Nephron progenitor cell (in vitro differentiated cells): ENCODE data around the gene SPAG16.

ENCODE experiments used
- DNase-seq: peaks from one replicate; pipeline ENCODE4 v3.0.0; 2021
- H3K27ac Mint-ChIP-seq: 2 replicates; pipeline ENCODE4 v1.8.0; 2021; ENCODE audit warnings: mild to moderate bottlenecking, moderate library complexity, mixed read lengths
- H3K27me3 Mint-ChIP-seq: 2 replicates; pipeline ENCODE4 v1.8.0; 2021; ENCODE audit warnings: mild to moderate bottlenecking, low read depth, mixed read lengths; ENCODE audit not compliant: poor library complexity
- H3K36me3 Mint-ChIP-seq: 2 replicates; pipeline ENCODE4 v1.8.0; 2021; ENCODE audit warnings: low read depth, mixed read lengths
- H3K4me1 Mint-ChIP-seq: 2 replicates; pipeline ENCODE4 v1.8.0; 2021; ENCODE audit warnings: mixed read lengths
- H3K4me3 Mint-ChIP-seq: 2 replicates; pipeline ENCODE4 v1.8.0; 2021; ENCODE audit warnings: mild to moderate bottlenecking, moderate library complexity, mixed read lengths
- H3K9me3 Mint-ChIP-seq: 2 replicates; pipeline ENCODE4 v1.8.0; 2021; ENCODE audit warnings: mild to moderate bottlenecking, moderate library complexity, mixed read lengths
- TF ChIP-seq, protein P1 (sequence below): fragments of 200-600 bp; sonication (generic); IDR thresholded peaks from 2 replicates; pipeline ENCODE4 v1.5.0; 2021; ENCODE audit warnings: antibody characterized with exemption

The SPAG16 gene

DNA sequence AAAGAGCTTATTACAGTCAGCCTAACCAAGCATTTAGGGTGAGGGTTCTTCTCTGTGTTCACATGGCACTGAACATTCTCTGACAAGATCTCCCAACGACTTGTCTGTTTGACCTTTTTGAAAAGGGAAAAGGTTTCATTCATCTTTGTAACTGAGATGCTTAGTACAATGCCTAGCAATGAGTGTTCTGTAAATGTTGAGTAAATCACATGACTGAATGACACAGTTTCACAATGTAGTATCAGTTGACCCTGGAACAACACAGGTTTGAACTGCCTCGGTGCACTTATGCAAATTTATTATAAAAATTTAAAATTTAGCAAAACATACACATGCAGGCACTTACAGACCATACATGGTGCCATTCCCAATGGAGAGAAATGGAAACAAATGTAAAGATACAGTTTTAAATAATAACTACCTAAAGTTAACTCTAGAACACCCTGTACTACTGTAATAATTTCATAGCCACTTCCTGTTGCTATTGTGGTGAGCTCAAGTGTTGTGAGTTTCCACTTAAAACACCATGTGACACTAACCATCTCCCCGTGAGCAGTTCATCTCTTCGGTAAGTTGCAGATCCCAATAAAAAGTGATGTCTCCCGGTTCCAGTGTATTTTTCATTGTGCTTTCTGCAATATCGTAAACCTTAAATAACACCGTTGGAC lies 1092.5 kb downstream of the SPAG16 start:
- TF ChIP-seq, protein P1, sequence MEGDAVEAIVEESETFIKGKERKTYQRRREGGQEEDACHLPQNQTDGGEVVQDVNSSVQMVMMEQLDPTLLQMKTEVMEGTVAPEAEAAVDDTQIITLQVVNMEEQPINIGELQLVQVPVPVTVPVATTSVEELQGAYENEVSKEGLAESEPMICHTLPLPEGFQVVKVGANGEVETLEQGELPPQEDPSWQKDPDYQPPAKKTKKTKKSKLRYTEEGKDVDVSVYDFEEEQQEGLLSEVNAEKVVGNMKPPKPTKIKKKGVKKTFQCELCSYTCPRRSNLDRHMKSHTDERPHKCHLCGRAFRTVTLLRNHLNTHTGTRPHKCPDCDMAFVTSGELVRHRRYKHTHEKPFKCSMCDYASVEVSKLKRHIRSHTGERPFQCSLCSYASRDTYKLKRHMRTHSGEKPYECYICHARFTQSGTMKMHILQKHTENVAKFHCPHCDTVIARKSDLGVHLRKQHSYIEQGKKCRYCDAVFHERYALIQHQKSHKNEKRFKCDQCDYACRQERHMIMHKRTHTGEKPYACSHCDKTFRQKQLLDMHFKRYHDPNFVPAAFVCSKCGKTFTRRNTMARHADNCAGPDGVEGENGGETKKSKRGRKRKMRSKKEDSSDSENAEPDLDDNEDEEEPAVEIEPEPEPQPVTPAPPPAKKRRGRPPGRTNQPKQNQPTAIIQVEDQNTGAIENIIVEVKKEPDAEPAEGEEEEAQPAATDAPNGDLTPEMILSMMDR, result no peak
- Mint-ChIP-seq H3K27me3 (no peaks in the 10 kb centered on the region), H3K4me3 (no peak overlapping the region), H3K4me1 (peaks cover 12% of the 10 kb centered on the region), H3K27ac (no peak overlapping the region), H3K36me3 (no peaks in the 10 kb centered on the region), H3K9me3 (peaks cover 4% of the 10 kb centered on the region)
- no peak for DNase-seq

DNA sequence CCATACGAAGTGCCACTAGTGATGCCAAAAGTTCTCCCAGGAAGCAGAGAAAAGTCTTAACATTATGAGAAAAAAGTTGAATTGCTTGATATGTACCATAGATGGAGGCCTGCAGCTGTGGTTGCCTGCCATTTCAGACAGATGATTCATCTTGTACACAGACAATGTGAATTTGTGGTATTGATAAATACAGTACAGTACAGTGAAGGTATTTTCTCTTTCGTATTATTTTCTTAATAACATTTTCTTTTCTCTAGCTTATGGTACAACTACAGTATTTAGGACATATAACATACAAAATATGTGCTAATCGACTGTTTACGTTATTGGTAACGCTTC lies 1093.0 kb downstream of the SPAG16 start:
- peaks cover 4% of the 10 kb centered on the region for H3K9me3 Mint-ChIP-seq
- TF ChIP-seq, protein P1, result no peak
- no peak overlapping the region for H3K4me3 Mint-ChIP-seq
- peaks cover 13% of the 10 kb centered on the region for H3K4me1 Mint-ChIP-seq
- DNase-seq, result no peak
- H3K36me3 Mint-ChIP-seq, result no peaks in the 10 kb centered on the region
- H3K27me3 Mint-ChIP-seq, result no peaks in the 10 kb centered on the region
- no peak overlapping the region for H3K27ac Mint-ChIP-seq

DNA sequence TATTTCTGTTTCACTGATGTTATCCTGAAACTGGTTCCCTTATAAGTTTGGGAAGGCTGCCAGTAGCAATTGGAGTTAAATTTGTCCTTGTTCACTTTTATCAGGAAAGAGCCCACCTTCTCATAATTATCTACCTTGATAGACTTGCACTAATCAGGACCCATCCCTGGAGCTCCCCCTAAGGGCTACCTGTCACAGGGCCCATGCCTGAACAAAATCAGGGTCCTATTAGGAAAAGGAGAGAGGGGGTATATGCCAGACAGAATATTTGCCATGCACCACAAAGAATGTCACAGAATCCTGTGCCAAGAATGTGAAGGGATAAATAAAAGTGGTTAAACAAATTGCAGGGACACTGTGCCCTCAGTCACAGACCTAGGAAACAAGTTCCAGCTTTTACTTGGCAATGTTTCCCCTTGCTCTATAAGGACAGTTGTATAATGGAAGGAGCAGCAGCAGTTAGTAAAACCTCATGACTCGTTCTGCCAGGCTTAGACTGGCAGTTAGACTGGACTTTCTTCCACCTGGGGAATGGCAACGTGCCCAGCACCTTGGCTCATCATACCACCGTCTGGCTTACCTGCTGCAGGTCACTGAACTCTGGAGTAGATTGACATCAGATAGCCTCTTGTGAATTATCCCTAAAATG lies 1094.3 kb downstream of the SPAG16 start:
- Mint-ChIP-seq H3K4me3 (no peak overlapping the region), H3K9me3 (peaks cover 4% of the 10 kb centered on the region), H3K27me3 (no peaks in the 10 kb centered on the region), H3K36me3 (no peaks in the 10 kb centered on the region), H3K27ac (no peak overlapping the region), H3K4me1 (peaks cover 13% of the 10 kb centered on the region)
- TF ChIP-seq, protein P1, result no peak
- DNase-seq, result no peak

DNA sequence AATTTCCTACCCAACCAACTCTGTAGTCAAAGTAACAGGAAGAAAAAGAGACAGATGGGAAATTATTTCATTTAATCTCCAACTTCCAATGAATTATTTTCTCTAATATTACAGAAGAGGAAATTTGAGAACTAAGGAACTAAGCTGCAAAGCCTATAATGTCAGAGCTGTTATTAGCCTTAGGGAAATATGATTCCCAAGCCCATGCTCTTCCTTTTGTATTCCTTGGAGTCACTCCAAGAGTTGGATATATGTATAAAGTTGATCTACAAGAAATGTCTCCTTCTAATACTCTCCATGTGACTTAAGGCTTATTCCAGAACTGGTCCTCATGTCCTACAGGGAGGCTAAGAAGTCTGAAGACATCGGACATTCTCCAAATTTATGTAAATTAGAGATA lies 1095.0 kb downstream of the SPAG16 start:
- TF ChIP-seq, protein P1, result no peak
- peaks cover 4% of the 10 kb centered on the region for H3K9me3 Mint-ChIP-seq
- no peaks in the 10 kb centered on the region for H3K27me3 Mint-ChIP-seq
- H3K36me3 Mint-ChIP-seq, result no peaks in the 10 kb centered on the region
- H3K27ac Mint-ChIP-seq, result no peak overlapping the region
- H3K4me3 Mint-ChIP-seq, result no peak overlapping the region
- no peak for DNase-seq
- H3K4me1 Mint-ChIP-seq, result peaks cover 13% of the 10 kb centered on the region

DNA sequence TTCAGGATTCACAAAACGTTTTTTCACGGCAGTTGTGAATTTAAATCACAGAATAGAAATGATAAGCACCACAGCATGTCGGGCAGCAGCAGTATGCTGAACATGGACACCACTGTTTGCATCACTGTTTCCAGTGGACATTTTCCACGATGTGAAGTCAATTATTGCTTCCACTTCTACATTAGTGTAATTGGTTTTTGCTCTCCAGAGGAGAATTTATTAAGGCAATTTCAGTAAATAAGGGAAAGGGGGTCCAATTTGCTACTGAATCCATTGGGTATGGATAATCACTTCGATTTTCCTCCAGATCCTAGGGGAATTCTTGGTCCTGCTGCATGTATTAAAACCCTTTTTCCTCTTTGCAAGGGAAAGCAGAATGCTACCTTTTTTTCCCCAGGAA lies 1096.4 kb downstream of the SPAG16 start:
- DNase-seq, result no peak
- peaks cover 13% of the 10 kb centered on the region for H3K4me1 Mint-ChIP-seq
- peaks cover 4% of the 10 kb centered on the region for H3K9me3 Mint-ChIP-seq
- no peaks in the 10 kb centered on the region for H3K36me3 Mint-ChIP-seq
- H3K4me3 Mint-ChIP-seq, result no peak overlapping the region
- TF ChIP-seq, protein P1, result no peak
- H3K27ac Mint-ChIP-seq, result no peak overlapping the region
- no peaks in the 10 kb centered on the region for H3K27me3 Mint-ChIP-seq

DNA sequence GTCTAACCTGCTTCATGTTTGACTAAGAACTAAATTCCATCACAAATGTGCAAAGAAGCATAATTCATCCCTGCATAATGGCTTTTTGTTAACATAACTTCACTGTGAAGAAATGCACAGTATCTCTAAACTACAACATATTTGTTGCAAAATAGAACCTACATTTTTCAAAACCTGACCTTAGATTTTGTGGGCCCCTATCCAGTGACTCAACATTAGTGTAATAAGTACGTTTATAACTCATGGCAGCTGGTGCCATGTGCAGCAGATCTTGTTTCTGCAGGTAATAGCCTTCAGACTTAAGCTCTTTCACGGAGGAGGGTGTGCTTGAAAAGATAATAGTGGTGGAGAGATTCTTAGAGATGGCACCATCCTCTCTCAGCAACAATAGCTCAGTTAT lies 1098.0 kb downstream of the SPAG16 start:
- no peak for DNase-seq
- no peaks in the 10 kb centered on the region for H3K36me3 Mint-ChIP-seq
- no peak overlapping the region for H3K27ac Mint-ChIP-seq
- H3K9me3 Mint-ChIP-seq, result peaks cover 4% of the 10 kb centered on the region
- TF ChIP-seq, protein P1, result no peak
- H3K27me3 Mint-ChIP-seq, result no peaks in the 10 kb centered on the region
- no peak overlapping the region for H3K4me3 Mint-ChIP-seq
- H3K4me1 Mint-ChIP-seq, result peaks cover 13% of the 10 kb centered on the region
